Omental fat pad (tissue), 4 donors: Measurements from ENCODE around the gene ADAMTS7. TPM values are rescaled to one million over a fixed set of nuclear protein-coding genes. Genes with fewer than 3 reads are reported as not detected.

ENCODE experiments used
- ATAC-seq: fragments of 150-250 bp; one replicate; pipeline ENCODE4 v1.9.1; 2016; ENCODE audit warnings: mild to moderate bottlenecking, moderate library complexity; ENCODE audit not compliant: low FRiP score
- DNase-seq: peaks from one replicate; pipeline ENCODE4 v3.0.0-alpha.2; 2019; ENCODE audit warnings: low spot score
- total RNA-seq, 4 donors: library from RNA; depleted of rRNA; stranded (reverse); fragments of >200 nt; gene quantifications; one replicate each; pipeline ENCODE4 v1.1.0, GENCODE V29; 2016
- TF ChIP-seq, protein P1 (sequence below), 3 donors: fragments of 450-650 bp; IDR thresholded peaks; one replicate each; pipeline ENCODE4 v1.5.1; 2016 to 2017; ENCODE audit warnings: antibody characterized with exemption in 3 of 3, mild to moderate bottlenecking in 3 of 3, moderate library complexity in 2 of 3

The ADAMTS7 gene, protein sequence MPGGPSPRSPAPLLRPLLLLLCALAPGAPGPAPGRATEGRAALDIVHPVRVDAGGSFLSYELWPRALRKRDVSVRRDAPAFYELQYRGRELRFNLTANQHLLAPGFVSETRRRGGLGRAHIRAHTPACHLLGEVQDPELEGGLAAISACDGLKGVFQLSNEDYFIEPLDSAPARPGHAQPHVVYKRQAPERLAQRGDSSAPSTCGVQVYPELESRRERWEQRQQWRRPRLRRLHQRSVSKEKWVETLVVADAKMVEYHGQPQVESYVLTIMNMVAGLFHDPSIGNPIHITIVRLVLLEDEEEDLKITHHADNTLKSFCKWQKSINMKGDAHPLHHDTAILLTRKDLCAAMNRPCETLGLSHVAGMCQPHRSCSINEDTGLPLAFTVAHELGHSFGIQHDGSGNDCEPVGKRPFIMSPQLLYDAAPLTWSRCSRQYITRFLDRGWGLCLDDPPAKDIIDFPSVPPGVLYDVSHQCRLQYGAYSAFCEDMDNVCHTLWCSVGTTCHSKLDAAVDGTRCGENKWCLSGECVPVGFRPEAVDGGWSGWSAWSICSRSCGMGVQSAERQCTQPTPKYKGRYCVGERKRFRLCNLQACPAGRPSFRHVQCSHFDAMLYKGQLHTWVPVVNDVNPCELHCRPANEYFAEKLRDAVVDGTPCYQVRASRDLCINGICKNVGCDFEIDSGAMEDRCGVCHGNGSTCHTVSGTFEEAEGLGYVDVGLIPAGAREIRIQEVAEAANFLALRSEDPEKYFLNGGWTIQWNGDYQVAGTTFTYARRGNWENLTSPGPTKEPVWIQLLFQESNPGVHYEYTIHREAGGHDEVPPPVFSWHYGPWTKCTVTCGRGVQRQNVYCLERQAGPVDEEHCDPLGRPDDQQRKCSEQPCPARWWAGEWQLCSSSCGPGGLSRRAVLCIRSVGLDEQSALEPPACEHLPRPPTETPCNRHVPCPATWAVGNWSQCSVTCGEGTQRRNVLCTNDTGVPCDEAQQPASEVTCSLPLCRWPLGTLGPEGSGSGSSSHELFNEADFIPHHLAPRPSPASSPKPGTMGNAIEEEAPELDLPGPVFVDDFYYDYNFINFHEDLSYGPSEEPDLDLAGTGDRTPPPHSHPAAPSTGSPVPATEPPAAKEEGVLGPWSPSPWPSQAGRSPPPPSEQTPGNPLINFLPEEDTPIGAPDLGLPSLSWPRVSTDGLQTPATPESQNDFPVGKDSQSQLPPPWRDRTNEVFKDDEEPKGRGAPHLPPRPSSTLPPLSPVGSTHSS (N-terminal part only)
- 1 to 10 TPM; 4.4 to 7.8 (median 6.3) TPM for total RNA-seq

DNA sequence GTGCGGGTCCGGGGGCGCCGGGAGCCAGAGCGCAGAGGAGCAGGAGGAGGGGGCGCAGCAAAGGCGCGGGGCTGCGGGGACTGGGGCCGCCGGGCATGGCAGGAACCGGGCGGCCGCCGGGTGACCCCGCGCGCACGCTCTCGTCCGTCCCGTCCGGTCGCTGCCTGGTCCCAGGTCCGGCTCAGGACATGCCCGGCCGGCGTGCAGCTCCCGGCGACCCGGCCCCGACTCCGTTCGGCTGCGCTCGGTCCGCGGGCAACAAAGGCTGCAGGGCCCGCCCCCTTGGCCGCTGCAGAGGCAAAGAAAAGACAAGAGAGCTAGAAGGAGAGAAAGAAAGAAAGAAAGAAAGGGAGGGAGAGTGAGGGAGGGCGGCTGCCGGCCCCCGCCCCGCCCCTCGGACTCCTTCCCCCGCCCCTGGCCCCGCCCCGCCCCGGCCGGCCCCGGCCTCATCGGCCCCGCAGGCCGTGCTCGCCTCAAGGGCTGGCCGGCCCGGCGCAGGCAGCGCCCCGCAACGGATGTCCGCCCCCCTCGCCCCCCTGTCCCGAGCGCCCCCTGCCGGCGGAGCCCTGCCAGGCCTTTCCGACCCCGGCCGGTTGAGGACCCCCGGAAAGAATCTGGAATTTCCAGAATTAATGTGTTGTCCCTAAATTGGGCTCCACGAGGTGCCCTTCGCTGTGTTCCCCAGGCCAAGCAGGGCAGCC is at the start of gene ADAMTS7:
TSS of gene ADAMTS7 (minus strand) at position 341 of the 701 bp plus-strand sequence. CDS start at position 97, 244 bp downstream.
- ATAC-seq: peak; percentile 78
- TF ChIP-seq, protein P1, sequence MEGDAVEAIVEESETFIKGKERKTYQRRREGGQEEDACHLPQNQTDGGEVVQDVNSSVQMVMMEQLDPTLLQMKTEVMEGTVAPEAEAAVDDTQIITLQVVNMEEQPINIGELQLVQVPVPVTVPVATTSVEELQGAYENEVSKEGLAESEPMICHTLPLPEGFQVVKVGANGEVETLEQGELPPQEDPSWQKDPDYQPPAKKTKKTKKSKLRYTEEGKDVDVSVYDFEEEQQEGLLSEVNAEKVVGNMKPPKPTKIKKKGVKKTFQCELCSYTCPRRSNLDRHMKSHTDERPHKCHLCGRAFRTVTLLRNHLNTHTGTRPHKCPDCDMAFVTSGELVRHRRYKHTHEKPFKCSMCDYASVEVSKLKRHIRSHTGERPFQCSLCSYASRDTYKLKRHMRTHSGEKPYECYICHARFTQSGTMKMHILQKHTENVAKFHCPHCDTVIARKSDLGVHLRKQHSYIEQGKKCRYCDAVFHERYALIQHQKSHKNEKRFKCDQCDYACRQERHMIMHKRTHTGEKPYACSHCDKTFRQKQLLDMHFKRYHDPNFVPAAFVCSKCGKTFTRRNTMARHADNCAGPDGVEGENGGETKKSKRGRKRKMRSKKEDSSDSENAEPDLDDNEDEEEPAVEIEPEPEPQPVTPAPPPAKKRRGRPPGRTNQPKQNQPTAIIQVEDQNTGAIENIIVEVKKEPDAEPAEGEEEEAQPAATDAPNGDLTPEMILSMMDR (IDR thresholded peaks at IDR 0.05): peak in 1 of 3 donors; percentile 25
- no peak for DNase-seq

DNA sequence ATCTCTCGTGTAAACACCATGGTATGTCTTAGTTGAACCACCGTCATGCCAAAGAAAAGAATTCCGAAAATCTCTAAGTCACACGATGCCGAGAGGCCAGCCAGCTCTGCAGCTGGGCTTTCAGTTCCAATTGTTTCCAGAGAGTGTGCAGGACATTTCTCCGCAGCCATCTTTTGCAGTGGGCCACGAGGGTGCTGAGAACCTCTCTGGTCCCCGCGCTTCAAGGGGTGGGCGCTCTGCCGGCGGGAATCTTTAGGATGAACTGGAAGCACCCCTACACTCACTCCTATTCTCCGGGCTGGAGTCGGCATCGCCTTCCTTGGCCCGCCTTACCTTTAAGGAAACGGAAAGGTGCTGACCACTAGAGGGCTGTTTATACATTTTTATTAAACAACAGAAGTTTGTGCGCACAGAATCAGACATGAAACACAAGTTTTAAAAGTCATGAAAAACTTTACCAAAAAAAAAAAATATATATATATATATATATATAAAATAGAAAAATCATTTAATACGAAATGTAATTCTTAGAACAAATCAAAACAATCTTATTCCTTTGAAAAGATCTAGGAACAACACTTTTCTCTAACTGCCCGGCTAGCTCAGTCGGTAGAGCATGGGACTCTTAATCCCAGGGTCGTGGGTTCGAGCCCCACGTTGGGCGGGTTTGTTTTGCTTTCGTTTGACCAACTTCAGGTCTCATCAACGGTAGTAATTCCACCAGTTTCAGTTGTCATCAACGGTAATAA is 48.9 kb upstream of the ADAMTS7 start:
- TF ChIP-seq, protein P1 (IDR thresholded peaks at IDR 0.05): no peak
- peak; percentile 91 for ATAC-seq
- DNase-seq: peak; percentile 40

DNA sequence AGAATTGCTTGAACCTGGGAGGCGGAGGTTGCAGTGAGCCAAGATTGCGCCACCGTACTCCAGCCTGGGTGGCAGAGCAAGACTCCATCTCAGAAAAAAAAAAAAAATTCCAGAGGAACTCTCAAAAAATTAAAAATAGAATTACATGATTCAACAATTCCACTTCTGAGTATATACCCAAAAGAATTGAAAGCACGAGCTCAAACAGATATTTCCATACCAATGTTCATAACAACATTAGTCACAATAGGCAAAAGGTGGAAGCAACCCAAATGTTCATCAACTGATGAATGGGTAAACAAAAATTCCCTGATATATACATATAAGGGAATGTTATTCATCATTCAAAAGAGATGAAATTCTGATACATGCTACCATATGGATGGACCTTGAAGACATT is 44.5 kb upstream of the ADAMTS7 start:
- DNase-seq: no peak
- no peak for ATAC-seq
- TF ChIP-seq, protein P1 (IDR thresholded peaks at IDR 0.05): no peak

DNA sequence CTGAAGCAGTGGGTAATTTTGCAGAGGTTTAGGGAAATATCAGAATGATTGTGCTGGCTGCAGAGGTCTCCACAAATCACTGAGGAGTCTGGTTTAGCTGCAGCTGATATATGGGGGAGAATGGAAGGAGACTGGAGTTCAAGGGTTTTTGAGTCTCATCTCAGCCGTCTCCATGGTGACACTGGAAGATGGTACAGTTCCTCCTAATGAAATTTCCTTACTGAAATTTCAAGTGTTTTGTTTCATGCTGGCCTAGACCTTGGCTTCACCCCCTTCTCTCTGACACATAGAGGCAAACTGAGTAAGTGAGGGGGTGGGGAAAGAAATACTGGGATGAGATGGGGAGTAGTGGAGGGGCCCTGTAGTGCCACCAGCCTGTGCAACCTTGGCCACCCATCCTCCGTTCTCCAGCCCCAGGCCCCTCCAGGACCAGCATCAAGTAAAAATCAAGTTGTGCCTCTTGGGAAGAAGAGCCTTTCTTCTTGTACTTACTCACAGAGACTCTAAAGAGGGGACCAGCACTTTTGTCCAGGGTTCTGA is 43.6 kb upstream of the ADAMTS7 start:
- ATAC-seq (no peak), DNase-seq (no peak)
- TF ChIP-seq, protein P1 (IDR thresholded peaks at IDR 0.05): no peak

DNA sequence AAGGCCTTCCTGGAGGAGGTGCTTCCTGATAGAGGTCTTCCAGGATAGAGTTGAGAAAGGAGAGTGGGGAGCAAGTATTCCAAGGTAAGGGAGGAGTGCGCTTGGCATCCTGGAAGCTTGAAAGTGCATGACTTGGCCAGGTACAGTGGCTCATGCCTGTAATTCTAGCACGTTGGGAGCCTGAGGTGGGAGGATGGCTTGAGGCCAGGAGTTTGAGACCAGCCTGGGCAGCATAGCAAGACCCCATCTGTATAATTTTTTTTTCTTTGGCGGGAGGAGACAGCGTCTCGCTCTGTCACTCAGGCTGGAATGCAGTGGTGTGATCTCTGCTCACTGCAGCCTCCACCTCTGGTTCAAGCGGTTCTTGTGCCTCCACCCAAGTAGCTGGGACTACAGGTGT is 42.2 kb upstream of the ADAMTS7 start:
- TF ChIP-seq, protein P1 (IDR thresholded peaks at IDR 0.05): no peak
- ATAC-seq (no peak), DNase-seq (no peak)
